ENCODE results near the gene P2RY12.

P2RY12 gene

DNA sequence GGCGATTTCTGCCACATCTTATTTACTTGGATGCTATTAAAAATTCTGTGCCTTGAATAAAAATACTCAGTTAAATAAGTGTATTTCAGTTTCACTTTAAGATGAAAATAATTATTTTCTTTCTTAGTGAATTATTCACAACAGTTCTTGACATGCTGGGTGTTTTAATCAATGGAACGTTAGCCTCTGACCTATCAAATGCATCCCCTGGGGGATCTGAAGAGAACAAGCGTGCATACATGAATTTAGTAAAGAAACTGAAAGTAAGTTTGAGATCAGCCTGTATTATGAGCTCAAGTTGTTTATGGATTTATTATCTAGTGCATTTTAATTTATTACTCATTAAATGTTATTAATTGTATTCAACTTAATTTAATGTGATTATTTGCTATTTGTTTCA is 597 bp downstream of the P2RY12 start:
- no peak for TF ChIP-seq ZC3H10 (CRISPR knock-in tag; IDR thresholded peaks at IDR 0.05)
- no peak for TF ChIP-seq TSHZ2 (CRISPR knock-in tag; IDR thresholded peaks at IDR 0.05)
- no peak for TF ChIP-seq ARNTL (CRISPR knock-in tag; IDR thresholded peaks at IDR 0.05; ENCODE audit: borderline replicate concordance, low read depth)
- no peak for TF ChIP-seq BACH2 (CRISPR knock-in tag; IDR thresholded peaks at IDR 0.05; ENCODE audit: borderline replicate concordance)
- TF ChIP-seq, protein P1, sequence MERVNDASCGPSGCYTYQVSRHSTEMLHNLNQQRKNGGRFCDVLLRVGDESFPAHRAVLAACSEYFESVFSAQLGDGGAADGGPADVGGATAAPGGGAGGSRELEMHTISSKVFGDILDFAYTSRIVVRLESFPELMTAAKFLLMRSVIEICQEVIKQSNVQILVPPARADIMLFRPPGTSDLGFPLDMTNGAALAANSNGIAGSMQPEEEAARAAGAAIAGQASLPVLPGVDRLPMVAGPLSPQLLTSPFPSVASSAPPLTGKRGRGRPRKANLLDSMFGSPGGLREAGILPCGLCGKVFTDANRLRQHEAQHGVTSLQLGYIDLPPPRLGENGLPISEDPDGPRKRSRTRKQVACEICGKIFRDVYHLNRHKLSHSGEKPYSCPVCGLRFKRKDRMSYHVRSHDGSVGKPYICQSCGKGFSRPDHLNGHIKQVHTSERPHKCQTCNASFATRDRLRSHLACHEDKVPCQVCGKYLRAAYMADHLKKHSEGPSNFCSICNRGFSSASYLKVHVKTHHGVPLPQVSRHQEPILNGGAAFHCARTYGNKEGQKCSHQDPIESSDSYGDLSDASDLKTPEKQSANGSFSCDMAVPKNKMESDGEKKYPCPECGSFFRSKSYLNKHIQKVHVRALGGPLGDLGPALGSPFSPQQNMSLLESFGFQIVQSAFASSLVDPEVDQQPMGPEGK (CRISPR knock-in tag; IDR thresholded peaks at IDR 0.05; ENCODE audit: borderline replicate concordance) = no peak
- no peak for TF ChIP-seq CSDC2 (CRISPR knock-in tag; IDR thresholded peaks at IDR 0.05)
- no peak for TF ChIP-seq TOX (CRISPR knock-in tag; IDR thresholded peaks at IDR 0.05; ENCODE audit: borderline replicate concordance)
- TF ChIP-seq ZNF8 (CRISPR knock-in tag; IDR thresholded peaks at IDR 0.05) = no peak
- ATAC-seq = no peak

DNA sequence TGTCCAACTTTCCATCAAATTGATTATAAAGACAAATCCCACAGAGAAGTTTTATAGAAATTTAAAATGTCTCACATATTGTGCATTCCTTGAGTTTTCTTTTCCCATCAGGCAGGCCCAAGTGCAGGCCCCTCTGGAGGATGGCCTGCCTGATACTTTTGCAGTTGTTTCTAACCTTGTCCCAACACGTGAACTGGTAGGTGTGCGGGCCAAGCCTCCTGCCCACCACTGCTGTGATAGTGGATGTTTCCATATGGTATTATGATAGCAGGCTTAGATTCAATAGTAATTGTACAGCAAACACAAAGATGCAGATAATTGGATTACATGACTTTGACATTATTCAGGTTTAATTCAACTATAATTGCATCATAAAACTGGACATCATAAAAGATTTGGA is 1.4 kb downstream of the P2RY12 start:
- no peak for ATAC-seq
- TF ChIP-seq OSR1 (CRISPR knock-in tag; IDR thresholded peaks at IDR 0.05) = no peak
- no peak for TF ChIP-seq ZNF565 (CRISPR knock-in tag; conservative IDR thresholded peaks at IDR 0.05; ENCODE audit: low read depth)
- TF ChIP-seq POU6F1 (CRISPR knock-in tag; IDR thresholded peaks at IDR 0.05; ENCODE audit: borderline replicate concordance, low read depth) = no peak
- TF ChIP-seq, protein P2, sequence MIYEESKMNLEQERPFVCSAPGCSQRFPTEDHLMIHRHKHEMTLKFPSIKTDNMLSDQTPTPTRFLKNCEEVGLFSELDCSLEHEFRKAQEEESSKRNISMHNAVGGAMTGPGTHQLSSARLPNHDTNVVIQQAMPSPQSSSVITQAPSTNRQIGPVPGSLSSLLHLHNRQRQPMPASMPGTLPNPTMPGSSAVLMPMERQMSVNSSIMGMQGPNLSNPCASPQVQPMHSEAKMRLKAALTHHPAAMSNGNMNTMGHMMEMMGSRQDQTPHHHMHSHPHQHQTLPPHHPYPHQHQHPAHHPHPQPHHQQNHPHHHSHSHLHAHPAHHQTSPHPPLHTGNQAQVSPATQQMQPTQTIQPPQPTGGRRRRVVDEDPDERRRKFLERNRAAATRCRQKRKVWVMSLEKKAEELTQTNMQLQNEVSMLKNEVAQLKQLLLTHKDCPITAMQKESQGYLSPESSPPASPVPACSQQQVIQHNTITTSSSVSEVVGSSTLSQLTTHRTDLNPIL (CRISPR knock-in tag; IDR thresholded peaks at IDR 0.05; ENCODE audit: low read depth) = no peak
- TF ChIP-seq CSDC2 (CRISPR knock-in tag; IDR thresholded peaks at IDR 0.05) = no peak
- TF ChIP-seq, protein P3, sequence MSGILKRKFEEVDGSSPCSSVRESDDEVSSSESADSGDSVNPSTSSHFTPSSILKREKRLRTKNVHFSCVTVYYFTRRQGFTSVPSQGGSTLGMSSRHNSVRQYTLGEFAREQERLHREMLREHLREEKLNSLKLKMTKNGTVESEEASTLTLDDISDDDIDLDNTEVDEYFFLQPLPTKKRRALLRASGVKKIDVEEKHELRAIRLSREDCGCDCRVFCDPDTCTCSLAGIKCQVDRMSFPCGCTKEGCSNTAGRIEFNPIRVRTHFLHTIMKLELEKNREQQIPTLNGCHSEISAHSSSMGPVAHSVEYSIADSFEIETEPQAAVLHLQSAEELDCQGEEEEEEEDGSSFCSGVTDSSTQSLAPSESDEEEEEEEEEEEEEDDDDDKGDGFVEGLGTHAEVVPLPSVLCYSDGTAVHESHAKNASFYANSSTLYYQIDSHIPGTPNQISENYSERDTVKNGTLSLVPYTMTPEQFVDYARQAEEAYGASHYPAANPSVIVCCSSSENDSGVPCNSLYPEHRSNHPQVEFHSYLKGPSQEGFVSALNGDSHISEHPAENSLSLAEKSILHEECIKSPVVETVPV (CRISPR knock-in tag; IDR thresholded peaks at IDR 0.05) = no peak
- TF ChIP-seq, protein P1 (CRISPR knock-in tag; IDR thresholded peaks at IDR 0.05; ENCODE audit: borderline replicate concordance) = no peak
- no peak for TF ChIP-seq ZFP3 (CRISPR knock-in tag; IDR thresholded peaks at IDR 0.05)

DNA sequence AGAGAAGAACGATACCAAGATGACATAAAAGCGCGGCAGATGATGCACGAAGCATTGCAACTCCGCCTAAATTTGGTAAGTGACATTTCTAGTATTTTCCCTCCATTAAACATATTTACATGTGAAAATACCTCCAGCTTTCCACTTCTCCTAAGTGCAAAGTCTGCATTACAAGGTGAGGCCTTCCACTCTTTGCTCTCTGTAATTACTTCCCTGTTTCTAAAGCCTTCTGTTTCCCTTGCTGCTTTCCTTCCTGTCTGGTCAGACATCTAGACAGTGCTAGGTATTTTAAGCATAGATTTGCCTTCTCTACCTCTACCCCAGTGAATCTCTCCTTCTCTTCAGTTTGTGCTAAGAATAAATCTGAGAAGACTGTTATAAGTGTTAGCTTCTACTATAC is 1.9 kb downstream of the P2RY12 start:
- TF ChIP-seq PPARA (CRISPR knock-in tag; IDR thresholded peaks at IDR 0.05; ENCODE audit: borderline replicate concordance) (no peak), SNAI2 (CRISPR knock-in tag; IDR thresholded peaks at IDR 0.05) (no peak), TCF4 (CRISPR knock-in tag; IDR thresholded peaks at IDR 0.05; ENCODE audit: borderline replicate concordance) (no peak), RARB (CRISPR knock-in tag; IDR thresholded peaks at IDR 0.05) (no peak), ISL1 (CRISPR knock-in tag; IDR thresholded peaks at IDR 0.05) (no peak), ZNF8 (CRISPR knock-in tag; IDR thresholded peaks at IDR 0.05) (no peak)
- TF ChIP-seq, protein P2 (CRISPR knock-in tag; IDR thresholded peaks at IDR 0.05; ENCODE audit: low read depth) = no peak
- no peak for ATAC-seq
